DMS 273 (cell line): ENCODE measurements around the gene SCAF8.

Experiments used
- DNase-seq: peaks from one replicate; lab custom pipeline; 2025; ENCODE audit not compliant: unreplicated experiment; lab: John Stamatoyannopoulos, UW

SCAF8 gene

GRCh38 chr6:154882107-154882506 lies 148.9 kb downstream of the SCAF8 start:
- DNase-seq: no peak
